Measurements from ENCODE around the gene ARID1B. TPM values are rescaled to one million over a fixed set of nuclear protein-coding genes. Genes with fewer than 3 reads are reported as not detected.
A peak's percentile ranks its signal among the peaks of the same experiment; 100 is the strongest.

Gene ARID1B
- total and polyA plus RNA-seq, 10 of the 15 experiments (the other 5 are each of a cell fraction or from before 2014, with no cell fraction given) = 24.7 to 133 (median 54.6) TPM

DNA sequence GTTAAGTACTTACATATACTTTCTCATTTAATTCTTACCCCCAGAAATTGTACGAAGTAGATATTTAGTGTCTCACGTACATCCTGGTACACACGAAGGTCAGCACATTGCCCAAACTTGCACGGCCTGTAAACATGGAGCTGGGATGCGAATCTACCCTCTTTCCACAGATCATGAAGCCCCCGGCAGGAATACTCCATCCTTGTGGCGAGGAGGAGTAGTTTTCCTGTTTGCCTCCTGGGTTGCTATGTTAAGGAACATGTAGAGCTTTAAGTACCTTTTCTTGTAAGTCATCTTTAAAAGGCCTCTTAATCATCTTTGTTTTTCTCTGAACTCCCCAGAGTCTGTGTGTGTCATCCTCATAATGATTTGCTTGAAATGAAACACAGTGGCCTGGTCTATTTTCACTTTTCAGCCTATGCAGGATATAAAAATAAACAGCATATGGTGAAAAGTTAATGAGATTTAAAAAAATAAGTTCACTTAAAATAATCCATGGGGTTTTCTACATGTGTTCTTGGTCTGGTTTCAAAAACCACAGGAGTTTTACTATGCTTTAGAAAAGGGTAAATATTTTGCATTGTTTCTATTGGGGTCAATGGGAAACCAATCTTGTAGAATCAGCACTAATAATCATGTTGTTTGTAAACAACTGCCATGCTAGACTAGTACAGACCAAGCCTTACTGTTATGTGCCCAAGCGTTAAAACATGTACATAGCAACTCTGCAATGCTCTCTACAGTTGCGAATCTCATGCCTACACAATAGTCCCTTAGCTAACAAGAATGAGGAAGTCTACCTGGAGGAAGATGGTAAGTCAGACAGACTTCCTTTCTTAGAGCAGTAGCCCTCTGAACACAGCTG lies 9.3 kb upstream of the ARID1B start (continued):
- TF ChIP-seq, protein P1, sequence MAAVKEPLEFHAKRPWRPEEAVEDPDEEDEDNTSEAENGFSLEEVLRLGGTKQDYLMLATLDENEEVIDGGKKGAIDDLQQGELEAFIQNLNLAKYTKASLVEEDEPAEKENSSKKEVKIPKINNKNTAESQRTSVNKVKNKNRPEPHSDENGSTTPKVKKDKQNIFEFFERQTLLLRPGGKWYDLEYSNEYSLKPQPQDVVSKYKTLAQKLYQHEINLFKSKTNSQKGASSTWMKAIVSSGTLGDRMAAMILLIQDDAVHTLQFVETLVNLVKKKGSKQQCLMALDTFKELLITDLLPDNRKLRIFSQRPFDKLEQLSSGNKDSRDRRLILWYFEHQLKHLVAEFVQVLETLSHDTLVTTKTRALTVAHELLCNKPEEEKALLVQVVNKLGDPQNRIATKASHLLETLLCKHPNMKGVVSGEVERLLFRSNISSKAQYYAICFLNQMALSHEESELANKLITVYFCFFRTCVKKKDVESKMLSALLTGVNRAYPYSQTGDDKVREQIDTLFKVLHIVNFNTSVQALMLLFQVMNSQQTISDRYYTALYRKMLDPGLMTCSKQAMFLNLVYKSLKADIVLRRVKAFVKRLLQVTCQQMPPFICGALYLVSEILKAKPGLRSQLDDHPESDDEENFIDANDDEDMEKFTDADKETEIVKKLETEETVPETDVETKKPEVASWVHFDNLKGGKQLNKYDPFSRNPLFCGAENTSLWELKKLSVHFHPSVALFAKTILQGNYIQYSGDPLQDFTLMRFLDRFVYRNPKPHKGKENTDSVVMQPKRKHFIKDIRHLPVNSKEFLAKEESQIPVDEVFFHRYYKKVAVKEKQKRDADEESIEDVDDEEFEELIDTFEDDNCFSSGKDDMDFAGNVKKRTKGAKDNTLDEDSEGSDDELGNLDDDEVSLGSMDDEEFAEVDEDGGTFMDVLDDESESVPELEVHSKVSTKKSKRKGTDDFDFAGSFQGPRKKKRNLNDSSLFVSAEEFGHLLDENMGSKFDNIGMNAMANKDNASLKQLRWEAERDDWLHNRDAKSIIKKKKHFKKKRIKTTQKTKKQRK (IDR thresholded peaks at IDR 0.05; ENCODE audit: low read depth, low read length) = no peak
- TF ChIP-seq BMI1 (IDR thresholded peaks at IDR 0.05; ENCODE audit: borderline replicate concordance) (no peak), HDAC2 (IDR thresholded peaks at IDR 0.05) (no peak), RFX5 (IDR thresholded peaks at IDR 0.05; ENCODE audit: low read depth, low read length) (no peak), CBX5 (IDR thresholded peaks at IDR 0.05; ENCODE audit: low read depth) (no peak), SUZ12 (IDR thresholded peaks at IDR 0.05; ENCODE audit: unreplicated experiment) (no peak), ZNF274 (IDR thresholded peaks at IDR 0.05; ENCODE audit: insufficient read depth, insufficient read length) (no peak), NR2F1 (conservative IDR thresholded peaks at IDR 0.05) (no peak), SIN3A (IDR thresholded peaks at IDR 0.05; ENCODE audit: low read depth, low read length) (no peak), MEF2B (IDR thresholded peaks at IDR 0.05; ENCODE audit: partially characterized antibody, poor library complexity, severe bottlenecking) (peak; percentile 91), PML (IDR thresholded peaks at IDR 0.05; ENCODE audit: low read length) (no peak), ZZZ3 (IDR thresholded peaks at IDR 0.05; ENCODE audit: control insufficient read depth, insufficient read length, low read depth) (no peak), ZNF207 (IDR thresholded peaks at IDR 0.05; ENCODE audit: borderline replicate concordance) (no peak; the same call in 1 of the 2 replicates), MXI1 (IDR thresholded peaks at IDR 0.05; ENCODE audit: low read depth, low read length) (no peak), SREBF2 (IDR thresholded peaks at IDR 0.05; ENCODE audit: low read length) (no peak), IRF4 (IDR thresholded peaks at IDR 0.05; ENCODE audit: low read depth, low read length) (no peak), MYC (IDR thresholded peaks at IDR 0.05; ENCODE audit: insufficient read depth, insufficient read length, insufficient replicate concordance, low read length, severe bottlenecking) (no peak), ZNF24 (IDR thresholded peaks at IDR 0.05) (no peak), CBFB (IDR thresholded peaks at IDR 0.05; ENCODE audit: low read depth) (no peak), RUNX3 (IDR thresholded peaks at IDR 0.05; ENCODE audit: low read length) (peak; percentile 89), GABPA (IDR thresholded peaks at IDR 0.05; ENCODE audit: low read depth) (no peak), NBN (IDR thresholded peaks at IDR 0.05) (no peak), EGR1 (IDR thresholded peaks at IDR 0.05; ENCODE audit: borderline replicate concordance in 1 of 2, low read depth in 2 of 2, low read length in 2 of 2) (no peak), TARDBP (IDR thresholded peaks at IDR 0.05; ENCODE audit: borderline replicate concordance) (no peak), CBX3 (IDR thresholded peaks at IDR 0.05; ENCODE audit: borderline replicate concordance, low read depth) (no peak), TBL1XR1 (IDR thresholded peaks at IDR 0.05; ENCODE audit: low read depth, low read length) (peak; percentile 97), PAX8 (IDR thresholded peaks at IDR 0.05) (no peak), TCF7 (IDR thresholded peaks at IDR 0.05; ENCODE audit: borderline replicate concordance) (no peak), BACH1 (IDR thresholded peaks at IDR 0.05; ENCODE audit: borderline replicate concordance) (no peak)
- TF ChIP-seq, protein P2, sequence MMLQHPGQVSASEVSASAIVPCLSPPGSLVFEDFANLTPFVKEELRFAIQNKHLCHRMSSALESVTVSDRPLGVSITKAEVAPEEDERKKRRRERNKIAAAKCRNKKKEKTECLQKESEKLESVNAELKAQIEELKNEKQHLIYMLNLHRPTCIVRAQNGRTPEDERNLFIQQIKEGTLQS (IDR thresholded peaks at IDR 0.05; ENCODE audit: borderline replicate concordance, extremely low read depth, low read depth, low read length) = no peak
- TF ChIP-seq, protein P3, sequence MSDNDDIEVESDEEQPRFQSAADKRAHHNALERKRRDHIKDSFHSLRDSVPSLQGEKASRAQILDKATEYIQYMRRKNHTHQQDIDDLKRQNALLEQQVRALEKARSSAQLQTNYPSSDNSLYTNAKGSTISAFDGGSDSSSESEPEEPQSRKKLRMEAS (IDR thresholded peaks at IDR 0.05; ENCODE audit: low read depth, low read length) = 0 out of 2 replicates have a peak, but pooled peaks have one; percentile 23

Data from GM12878 (cell line).